ENCODE measurements around the gene AFP.

The AFP gene

GRCh38 chr4:73447671-73448070, 11.7 kb downstream of the AFP start:
- no peak for ATAC-seq
- TF ChIP-seq RARB (CRISPR knock-in tag; IDR thresholded peaks at IDR 0.05): no peak
- no peak for TF ChIP-seq TCF4 (CRISPR knock-in tag; IDR thresholded peaks at IDR 0.05; ENCODE audit: borderline replicate concordance)
- TF ChIP-seq SNAI2 (CRISPR knock-in tag; IDR thresholded peaks at IDR 0.05): no peak
- TF ChIP-seq GLIS3 (CRISPR knock-in tag; IDR thresholded peaks at IDR 0.05): no peak
- TF ChIP-seq, protein P1, sequence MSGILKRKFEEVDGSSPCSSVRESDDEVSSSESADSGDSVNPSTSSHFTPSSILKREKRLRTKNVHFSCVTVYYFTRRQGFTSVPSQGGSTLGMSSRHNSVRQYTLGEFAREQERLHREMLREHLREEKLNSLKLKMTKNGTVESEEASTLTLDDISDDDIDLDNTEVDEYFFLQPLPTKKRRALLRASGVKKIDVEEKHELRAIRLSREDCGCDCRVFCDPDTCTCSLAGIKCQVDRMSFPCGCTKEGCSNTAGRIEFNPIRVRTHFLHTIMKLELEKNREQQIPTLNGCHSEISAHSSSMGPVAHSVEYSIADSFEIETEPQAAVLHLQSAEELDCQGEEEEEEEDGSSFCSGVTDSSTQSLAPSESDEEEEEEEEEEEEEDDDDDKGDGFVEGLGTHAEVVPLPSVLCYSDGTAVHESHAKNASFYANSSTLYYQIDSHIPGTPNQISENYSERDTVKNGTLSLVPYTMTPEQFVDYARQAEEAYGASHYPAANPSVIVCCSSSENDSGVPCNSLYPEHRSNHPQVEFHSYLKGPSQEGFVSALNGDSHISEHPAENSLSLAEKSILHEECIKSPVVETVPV (CRISPR knock-in tag; IDR thresholded peaks at IDR 0.05): no peak
- no peak for TF ChIP-seq CREB5 (CRISPR knock-in tag; IDR thresholded peaks at IDR 0.05; ENCODE audit: low read depth)
- TF ChIP-seq ARNTL (CRISPR knock-in tag; IDR thresholded peaks at IDR 0.05; ENCODE audit: borderline replicate concordance, low read depth): no peak
- TF ChIP-seq ZFP30 (CRISPR knock-in tag; IDR thresholded peaks at IDR 0.05): no peak
- TF ChIP-seq CSDC2 (CRISPR knock-in tag; IDR thresholded peaks at IDR 0.05): no peak
- TF ChIP-seq ESRRG (CRISPR knock-in tag; IDR thresholded peaks at IDR 0.05): no peak
- no peak for TF ChIP-seq ZNF8 (CRISPR knock-in tag; IDR thresholded peaks at IDR 0.05)
- TF ChIP-seq, protein P2, sequence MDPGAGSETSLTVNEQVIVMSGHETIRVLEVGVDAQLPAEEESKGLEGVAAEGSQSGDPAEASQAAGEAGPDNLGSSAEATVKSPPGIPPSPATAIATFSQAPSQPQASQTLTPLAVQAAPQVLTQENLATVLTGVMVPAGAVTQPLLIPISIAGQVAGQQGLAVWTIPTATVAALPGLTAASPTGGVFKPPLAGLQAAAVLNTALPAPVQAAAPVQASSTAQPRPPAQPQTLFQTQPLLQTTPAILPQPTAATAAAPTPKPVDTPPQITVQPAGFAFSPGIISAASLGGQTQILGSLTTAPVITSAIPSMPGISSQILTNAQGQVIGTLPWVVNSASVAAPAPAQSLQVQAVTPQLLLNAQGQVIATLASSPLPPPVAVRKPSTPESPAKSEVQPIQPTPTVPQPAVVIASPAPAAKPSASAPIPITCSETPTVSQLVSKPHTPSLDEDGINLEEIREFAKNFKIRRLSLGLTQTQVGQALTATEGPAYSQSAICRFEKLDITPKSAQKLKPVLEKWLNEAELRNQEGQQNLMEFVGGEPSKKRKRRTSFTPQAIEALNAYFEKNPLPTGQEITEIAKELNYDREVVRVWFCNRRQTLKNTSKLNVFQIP (CRISPR knock-in tag; IDR thresholded peaks at IDR 0.05; ENCODE audit: borderline replicate concordance, low read depth): no peak
- TF ChIP-seq PPARA (CRISPR knock-in tag; IDR thresholded peaks at IDR 0.05; ENCODE audit: borderline replicate concordance): no peak
- TF ChIP-seq ZC3H10 (CRISPR knock-in tag; IDR thresholded peaks at IDR 0.05): no peak
- no peak for TF ChIP-seq TOX (CRISPR knock-in tag; IDR thresholded peaks at IDR 0.05; ENCODE audit: borderline replicate concordance)
- TF ChIP-seq ZFP3 (CRISPR knock-in tag; IDR thresholded peaks at IDR 0.05): no peak
- TF ChIP-seq, protein P3, sequence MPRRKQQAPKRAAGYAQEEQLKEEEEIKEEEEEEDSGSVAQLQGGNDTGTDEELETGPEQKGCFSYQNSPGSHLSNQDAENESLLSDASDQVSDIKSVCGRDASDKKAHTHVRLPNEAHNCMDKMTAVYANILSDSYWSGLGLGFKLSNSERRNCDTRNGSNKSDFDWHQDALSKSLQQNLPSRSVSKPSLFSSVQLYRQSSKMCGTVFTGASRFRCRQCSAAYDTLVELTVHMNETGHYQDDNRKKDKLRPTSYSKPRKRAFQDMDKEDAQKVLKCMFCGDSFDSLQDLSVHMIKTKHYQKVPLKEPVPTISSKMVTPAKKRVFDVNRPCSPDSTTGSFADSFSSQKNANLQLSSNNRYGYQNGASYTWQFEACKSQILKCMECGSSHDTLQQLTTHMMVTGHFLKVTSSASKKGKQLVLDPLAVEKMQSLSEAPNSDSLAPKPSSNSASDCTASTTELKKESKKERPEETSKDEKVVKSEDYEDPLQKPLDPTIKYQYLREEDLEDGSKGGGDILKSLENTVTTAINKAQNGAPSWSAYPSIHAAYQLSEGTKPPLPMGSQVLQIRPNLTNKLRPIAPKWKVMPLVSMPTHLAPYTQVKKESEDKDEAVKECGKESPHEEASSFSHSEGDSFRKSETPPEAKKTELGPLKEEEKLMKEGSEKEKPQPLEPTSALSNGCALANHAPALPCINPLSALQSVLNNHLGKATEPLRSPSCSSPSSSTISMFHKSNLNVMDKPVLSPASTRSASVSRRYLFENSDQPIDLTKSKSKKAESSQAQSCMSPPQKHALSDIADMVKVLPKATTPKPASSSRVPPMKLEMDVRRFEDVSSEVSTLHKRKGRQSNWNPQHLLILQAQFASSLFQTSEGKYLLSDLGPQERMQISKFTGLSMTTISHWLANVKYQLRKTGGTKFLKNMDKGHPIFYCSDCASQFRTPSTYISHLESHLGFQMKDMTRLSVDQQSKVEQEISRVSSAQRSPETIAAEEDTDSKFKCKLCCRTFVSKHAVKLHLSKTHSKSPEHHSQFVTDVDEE (CRISPR knock-in tag; IDR thresholded peaks at IDR 0.05): no peak
- TF ChIP-seq, protein P4, sequence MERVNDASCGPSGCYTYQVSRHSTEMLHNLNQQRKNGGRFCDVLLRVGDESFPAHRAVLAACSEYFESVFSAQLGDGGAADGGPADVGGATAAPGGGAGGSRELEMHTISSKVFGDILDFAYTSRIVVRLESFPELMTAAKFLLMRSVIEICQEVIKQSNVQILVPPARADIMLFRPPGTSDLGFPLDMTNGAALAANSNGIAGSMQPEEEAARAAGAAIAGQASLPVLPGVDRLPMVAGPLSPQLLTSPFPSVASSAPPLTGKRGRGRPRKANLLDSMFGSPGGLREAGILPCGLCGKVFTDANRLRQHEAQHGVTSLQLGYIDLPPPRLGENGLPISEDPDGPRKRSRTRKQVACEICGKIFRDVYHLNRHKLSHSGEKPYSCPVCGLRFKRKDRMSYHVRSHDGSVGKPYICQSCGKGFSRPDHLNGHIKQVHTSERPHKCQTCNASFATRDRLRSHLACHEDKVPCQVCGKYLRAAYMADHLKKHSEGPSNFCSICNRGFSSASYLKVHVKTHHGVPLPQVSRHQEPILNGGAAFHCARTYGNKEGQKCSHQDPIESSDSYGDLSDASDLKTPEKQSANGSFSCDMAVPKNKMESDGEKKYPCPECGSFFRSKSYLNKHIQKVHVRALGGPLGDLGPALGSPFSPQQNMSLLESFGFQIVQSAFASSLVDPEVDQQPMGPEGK (CRISPR knock-in tag; IDR thresholded peaks at IDR 0.05; ENCODE audit: borderline replicate concordance): no peak

DNA sequence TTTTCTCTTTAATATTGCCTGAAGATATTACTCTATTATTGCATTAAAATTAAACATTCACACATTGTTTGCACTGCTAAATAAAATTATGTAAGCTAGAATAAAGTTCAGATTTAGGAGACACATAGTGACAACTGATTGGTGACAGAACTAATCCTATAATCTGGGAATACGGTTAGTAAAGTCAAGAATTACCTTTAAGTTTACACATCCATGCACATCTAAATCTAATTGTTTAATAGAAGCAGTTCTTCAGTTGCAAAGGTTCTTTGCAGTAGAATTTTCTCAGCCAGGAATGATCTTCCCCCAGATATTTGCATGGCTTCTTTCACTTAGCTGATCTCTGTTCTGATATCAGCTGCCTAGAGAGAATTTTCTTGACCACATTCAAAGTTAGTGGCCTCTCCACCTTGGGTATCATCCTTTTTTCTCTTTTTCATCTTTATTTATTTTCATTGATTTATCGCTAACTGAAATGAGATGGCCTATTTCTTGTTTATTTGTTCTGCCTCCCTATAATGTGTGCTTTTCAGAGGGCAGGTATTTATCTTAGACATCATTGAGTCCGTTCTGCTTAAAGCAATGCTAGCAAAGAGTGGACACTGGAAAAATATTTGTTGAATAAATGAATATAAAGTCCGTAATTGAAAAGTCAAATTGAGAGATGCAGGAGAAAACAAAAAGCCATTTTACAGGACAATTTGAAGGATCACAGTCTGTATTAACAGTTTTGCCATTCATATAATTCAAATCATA, 12.6 kb downstream of the AFP start:
- no peak for ATAC-seq
- TF ChIP-seq ZNF565 (CRISPR knock-in tag; conservative IDR thresholded peaks at IDR 0.05; ENCODE audit: low read depth): no peak
- TF ChIP-seq, protein P1 (CRISPR knock-in tag; IDR thresholded peaks at IDR 0.05): no peak
- TF ChIP-seq, protein P2 (CRISPR knock-in tag; IDR thresholded peaks at IDR 0.05; ENCODE audit: borderline replicate concordance, low read depth): no peak
- no peak for TF ChIP-seq SNAI2 (CRISPR knock-in tag; IDR thresholded peaks at IDR 0.05)
- no peak for TF ChIP-seq ISL1 (CRISPR knock-in tag; IDR thresholded peaks at IDR 0.05)
- TF ChIP-seq OSR1 (CRISPR knock-in tag; IDR thresholded peaks at IDR 0.05): no peak
- no peak for TF ChIP-seq ESRRG (CRISPR knock-in tag; IDR thresholded peaks at IDR 0.05)
- TF ChIP-seq GLIS3 (CRISPR knock-in tag; IDR thresholded peaks at IDR 0.05): no peak
- no peak for TF ChIP-seq CREB5 (CRISPR knock-in tag; IDR thresholded peaks at IDR 0.05; ENCODE audit: low read depth)
- no peak for TF ChIP-seq CSDC2 (CRISPR knock-in tag; IDR thresholded peaks at IDR 0.05)
- no peak for TF ChIP-seq ZFP30 (CRISPR knock-in tag; IDR thresholded peaks at IDR 0.05)
- TF ChIP-seq, protein P4 (CRISPR knock-in tag; IDR thresholded peaks at IDR 0.05; ENCODE audit: borderline replicate concordance): no peak
- TF ChIP-seq RARB (CRISPR knock-in tag; IDR thresholded peaks at IDR 0.05): no peak
- TF ChIP-seq ARNTL (CRISPR knock-in tag; IDR thresholded peaks at IDR 0.05; ENCODE audit: borderline replicate concordance, low read depth): no peak
- no peak for TF ChIP-seq ZFP3 (CRISPR knock-in tag; IDR thresholded peaks at IDR 0.05)
- no peak for TF ChIP-seq PPARA (CRISPR knock-in tag; IDR thresholded peaks at IDR 0.05; ENCODE audit: borderline replicate concordance)
- no peak for TF ChIP-seq TCF4 (CRISPR knock-in tag; IDR thresholded peaks at IDR 0.05; ENCODE audit: borderline replicate concordance)
